ENCODE results near the gene WDR74. TPM values are rescaled to one million over a fixed set of nuclear protein-coding genes. Genes with fewer than 3 reads are reported as not detected.

The WDR74 gene
- total RNA-seq: 100 to 1,000 TPM in 1 of 4 donors, 10 to 100 TPM in 3; 66.4 to 133 (median 87.0) TPM

DNA sequence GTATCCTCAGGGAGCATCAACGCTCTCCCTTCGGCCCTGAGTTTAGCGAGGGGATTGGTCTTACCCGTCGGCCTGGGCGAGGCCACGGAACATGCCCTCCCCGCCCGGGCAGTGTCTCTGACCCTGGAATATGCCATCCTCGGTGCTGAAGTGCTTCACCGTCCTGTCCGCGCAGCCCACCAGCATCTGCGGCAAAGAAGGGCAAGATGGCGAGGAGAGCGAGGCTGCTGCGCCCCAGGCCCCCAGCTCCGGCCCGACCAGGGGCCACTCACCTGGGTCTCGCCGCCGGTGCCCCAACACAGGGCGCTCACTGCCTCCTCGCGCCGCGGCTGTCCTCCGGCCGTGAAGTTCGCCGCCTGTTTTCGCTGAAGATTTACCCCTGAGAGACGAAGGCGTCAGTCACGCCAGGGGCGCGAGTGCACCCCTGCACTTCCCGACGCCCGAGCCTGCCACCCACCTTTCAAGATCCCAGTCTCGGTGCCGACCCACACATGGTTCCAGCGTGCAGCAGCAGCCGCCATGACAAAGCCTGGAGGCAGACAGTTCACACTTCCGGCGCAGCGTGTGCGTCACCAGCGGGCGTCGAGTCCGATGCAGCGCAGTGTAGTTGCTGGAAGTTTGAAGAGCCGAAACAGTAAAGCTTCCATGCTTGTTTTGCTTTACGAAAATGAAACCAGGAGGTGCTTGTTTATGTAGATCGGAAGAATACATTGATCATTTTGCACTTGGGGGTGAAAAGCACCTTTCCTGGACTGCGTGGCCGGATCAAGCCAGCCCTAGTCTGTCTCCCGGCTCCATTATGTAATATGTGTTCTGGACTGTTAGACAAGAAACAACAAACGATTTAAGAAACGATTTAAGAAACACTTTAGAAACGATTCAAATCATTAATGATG lies at the start of gene WDR74:
TSS of gene WDR74 (minus strand) at position 541 of the 896 bp plus-strand sequence. CDS start at position 521, 20 bp downstream.
- peaks cover 0 to 24% of the 10 kb centered on the region in 2 donors for H3K36me3 ChIP-seq
- DNase-seq: peak; percentile 85 to 89
- peak within 1 kb of the TSS; percentile 82 to 100 (median 96) for H3K4me3 ChIP-seq
- H3K27me3 ChIP-seq: no peaks in the 10 kb centered on the region
- in situ Hi-C loops (cut with MboI; ENCODE audit: low sequenced_read_pairs in 4 of 4) (no loop called here), intact Hi-C loops (cut with DNase I; ENCODE audit: low total_unique reads) (no loop called here)
- TF ChIP-seq, protein P1, sequence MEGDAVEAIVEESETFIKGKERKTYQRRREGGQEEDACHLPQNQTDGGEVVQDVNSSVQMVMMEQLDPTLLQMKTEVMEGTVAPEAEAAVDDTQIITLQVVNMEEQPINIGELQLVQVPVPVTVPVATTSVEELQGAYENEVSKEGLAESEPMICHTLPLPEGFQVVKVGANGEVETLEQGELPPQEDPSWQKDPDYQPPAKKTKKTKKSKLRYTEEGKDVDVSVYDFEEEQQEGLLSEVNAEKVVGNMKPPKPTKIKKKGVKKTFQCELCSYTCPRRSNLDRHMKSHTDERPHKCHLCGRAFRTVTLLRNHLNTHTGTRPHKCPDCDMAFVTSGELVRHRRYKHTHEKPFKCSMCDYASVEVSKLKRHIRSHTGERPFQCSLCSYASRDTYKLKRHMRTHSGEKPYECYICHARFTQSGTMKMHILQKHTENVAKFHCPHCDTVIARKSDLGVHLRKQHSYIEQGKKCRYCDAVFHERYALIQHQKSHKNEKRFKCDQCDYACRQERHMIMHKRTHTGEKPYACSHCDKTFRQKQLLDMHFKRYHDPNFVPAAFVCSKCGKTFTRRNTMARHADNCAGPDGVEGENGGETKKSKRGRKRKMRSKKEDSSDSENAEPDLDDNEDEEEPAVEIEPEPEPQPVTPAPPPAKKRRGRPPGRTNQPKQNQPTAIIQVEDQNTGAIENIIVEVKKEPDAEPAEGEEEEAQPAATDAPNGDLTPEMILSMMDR (IDR thresholded peaks at IDR 0.05 in 4 of 5, conservative IDR thresholded peaks at IDR 0.05 in 1 of 5): no peak
- peak; percentile 70 to 79 for TF ChIP-seq POLR2A (IDR thresholded peaks at IDR 0.05)
- no peaks in the 10 kb centered on the region for H3K9me3 ChIP-seq
- ATAC-seq: peak; percentile 61 to 63
- H3K27ac ChIP-seq: peak within 1 kb of the TSS; percentile 97 to 99 (median 98)
- peaks cover 20% of the 10 kb centered on the region in 2 donors for H3K4me1 ChIP-seq

DNA sequence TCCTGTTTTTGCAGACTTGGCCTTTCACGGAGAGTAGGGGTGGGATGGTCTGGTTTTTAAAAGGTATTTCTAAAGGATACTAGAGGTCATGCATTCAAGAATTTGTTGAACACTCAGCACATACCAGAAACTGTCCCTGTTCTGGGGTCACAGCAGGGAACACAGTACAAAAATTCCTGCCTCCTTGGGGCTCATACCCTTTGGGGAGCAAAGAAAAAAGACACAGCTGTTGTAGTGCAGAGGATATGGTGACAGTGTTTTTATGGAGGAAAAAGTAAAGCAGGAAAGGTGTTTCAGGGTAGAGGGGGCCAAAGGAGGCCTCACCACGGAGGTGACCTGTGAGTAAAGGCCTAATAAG lies 49.7 kb upstream of the WDR74 start:
- Histone ChIP-seq H3K27me3 (no peaks in the 10 kb centered on the region), H3K36me3 (peaks cover 16 to 53% of the 10 kb centered on the region in 2 donors), H3K4me3 (no peak overlapping the region), H3K27ac (peak overlapping the region in 2 of 4 donors; percentile 61 to 62), H3K4me1 (peaks cover 11 to 16% of the 10 kb centered on the region in 2 donors), H3K9me3 (no peaks in the 10 kb centered on the region)
- no peak for ATAC-seq
- in situ Hi-C loops (cut with MboI; ENCODE audit: low sequenced_read_pairs in 4 of 4): loop anchor here in 1 of 4 donors (25.0 kb wide), 1 partner anchor 777 kb away; the partner anchor contains the start of gene INCENP
- DNase-seq: no peak
- intact Hi-C loops (cut with DNase I; ENCODE audit: low total_unique reads): no loop called here
- TF ChIP-seq, protein P1 (IDR thresholded peaks at IDR 0.05 in 4 of 5, conservative IDR thresholded peaks at IDR 0.05 in 1 of 5): no peak
- no peak for TF ChIP-seq POLR2A (IDR thresholded peaks at IDR 0.05)

DNA sequence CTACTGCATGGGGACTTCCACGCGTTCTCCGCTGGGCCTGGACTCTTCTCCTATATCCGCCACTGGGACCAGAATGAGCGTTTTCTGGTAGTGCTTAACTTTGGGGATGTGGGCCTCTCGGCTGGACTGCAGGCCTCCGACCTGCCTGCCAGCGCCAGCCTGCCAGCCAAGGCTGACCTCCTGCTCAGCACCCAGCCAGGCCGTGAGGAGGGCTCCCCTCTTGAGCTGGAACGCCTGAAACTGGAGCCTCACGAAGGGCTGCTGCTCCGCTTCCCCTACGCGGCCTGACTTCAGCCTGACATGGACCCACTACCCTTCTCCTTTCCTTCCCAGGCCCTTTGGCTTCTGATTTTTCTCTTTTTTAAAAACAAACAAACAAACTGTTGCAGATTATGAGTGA lies 49.0 kb upstream of the WDR74 start:
- DNase-seq (no peak), ATAC-seq (no peak)
- no peaks in the 10 kb centered on the region for H3K9me3 ChIP-seq
- H3K27me3 ChIP-seq: no peaks in the 10 kb centered on the region
- peaks cover 19 to 60% of the 10 kb centered on the region in 2 donors for H3K36me3 ChIP-seq
- intact Hi-C loops (cut with DNase I; ENCODE audit: low total_unique reads): no loop called here
- H3K4me1 ChIP-seq: peaks cover 18 to 23% of the 10 kb centered on the region in 2 donors
- in situ Hi-C loops (cut with MboI; ENCODE audit: low sequenced_read_pairs in 4 of 4): loop anchor here in 1 of 4 donors (25.0 kb wide), 1 partner anchor 776 kb away; the partner anchor contains the start of gene INCENP
- H3K27ac ChIP-seq: peak overlapping the region in 2 of 4 donors; percentile 61 to 62
- no peak overlapping the region for H3K4me3 ChIP-seq
- TF ChIP-seq, protein P1 (IDR thresholded peaks at IDR 0.05 in 4 of 5, conservative IDR thresholded peaks at IDR 0.05 in 1 of 5): no peak
- no peak for TF ChIP-seq POLR2A (IDR thresholded peaks at IDR 0.05)

DNA sequence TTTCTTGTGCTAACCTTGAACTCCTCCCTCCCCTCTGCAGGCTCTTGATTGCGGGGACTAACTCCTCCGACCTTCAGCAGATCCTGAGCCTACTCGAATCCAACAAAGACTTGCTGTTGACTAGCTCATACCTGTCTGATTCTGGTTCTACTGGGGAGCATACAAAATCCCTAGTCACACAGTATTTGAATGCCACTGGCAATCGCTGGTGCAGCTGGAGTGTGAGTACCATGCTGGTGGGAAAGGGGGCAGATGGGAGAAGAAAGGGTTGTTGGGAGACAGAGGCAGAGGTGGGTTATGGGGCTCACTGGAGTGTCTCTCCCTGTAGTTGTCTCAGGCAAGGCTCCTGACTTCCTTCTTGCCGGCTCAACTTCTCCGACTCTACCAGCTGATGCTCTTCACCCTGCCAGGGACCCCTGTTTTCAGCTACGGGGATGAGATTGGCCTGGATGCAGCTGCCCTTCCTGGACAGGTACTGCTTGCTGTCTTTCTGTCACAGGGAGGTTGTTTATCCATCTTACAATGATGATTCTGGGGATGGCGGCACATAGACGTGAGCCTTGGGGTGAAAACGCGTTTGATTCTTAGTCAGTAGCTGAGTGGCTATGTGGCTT lies 45.9 kb upstream of the WDR74 start:
- TF ChIP-seq, protein P1 (IDR thresholded peaks at IDR 0.05 in 4 of 5, conservative IDR thresholded peaks at IDR 0.05 in 1 of 5): no peak
- no peak for TF ChIP-seq POLR2A (IDR thresholded peaks at IDR 0.05)
- H3K9me3 ChIP-seq: no peaks in the 10 kb centered on the region
- peaks cover 35 to 39% of the 10 kb centered on the region in 2 donors for H3K4me1 ChIP-seq
- ATAC-seq (no peak), DNase-seq (no peak)
- no peaks in the 10 kb centered on the region for H3K27me3 ChIP-seq
- intact Hi-C loops (cut with DNase I; ENCODE audit: low total_unique reads) (no loop called here), in situ Hi-C loops (cut with MboI; ENCODE audit: low sequenced_read_pairs in 4 of 4) (loop anchor here in 1 of 4 donors (25.0 kb wide), 1 partner anchor 773 kb away; the partner anchor contains the start of gene INCENP)
- H3K4me3 ChIP-seq: no peak overlapping the region
- H3K36me3 ChIP-seq: peaks cover 19 to 71% of the 10 kb centered on the region in 2 donors
- peak overlapping the region in 1 of 4 donors; percentile 8 for H3K27ac ChIP-seq

Measured in gastrocnemius medialis (tissue), 4 donors.